Stimulated activated CD4-positive, alpha-beta T cell treated with anti-CD3 and anti-CD28 coated beads, Interleukin-4, amount 100 ng/mL, for 48 hours (primary cell): ENCODE measurements around the gene IMPDH2.

Experiments
- DNase-seq, 2 donors: peaks; one replicate each; pipeline ENCODE4 v3.0.0-alpha.2; 2020; ENCODE audit warnings: low read depth in 2 of 2

Gene IMPDH2

GRCh38 chr3:48982016-48982415, 47.2 kb downstream of the IMPDH2 start:
- no peak for DNase-seq

GRCh38 chr3:48980295-48980694, 48.9 kb downstream of the IMPDH2 start:
- DNase-seq: no peak

- no peak for DNase-seq
Observed at GRCh38 chr3:48979451-48979850, 49.7 kb downstream of the IMPDH2 start.
